ENCODE measurements around the gene POLR1H.
"Not testable (repeated sequence)": the region's sequence is repeated elsewhere in the genome, so short reads cannot be mapped to it uniquely, and the experiment has no call there.

Gene POLR1H, protein sequence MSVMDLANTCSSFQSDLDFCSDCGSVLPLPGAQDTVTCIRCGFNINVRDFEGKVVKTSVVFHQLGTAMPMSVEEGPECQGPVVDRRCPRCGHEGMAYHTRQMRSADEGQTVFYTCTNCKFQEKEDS

DNA sequence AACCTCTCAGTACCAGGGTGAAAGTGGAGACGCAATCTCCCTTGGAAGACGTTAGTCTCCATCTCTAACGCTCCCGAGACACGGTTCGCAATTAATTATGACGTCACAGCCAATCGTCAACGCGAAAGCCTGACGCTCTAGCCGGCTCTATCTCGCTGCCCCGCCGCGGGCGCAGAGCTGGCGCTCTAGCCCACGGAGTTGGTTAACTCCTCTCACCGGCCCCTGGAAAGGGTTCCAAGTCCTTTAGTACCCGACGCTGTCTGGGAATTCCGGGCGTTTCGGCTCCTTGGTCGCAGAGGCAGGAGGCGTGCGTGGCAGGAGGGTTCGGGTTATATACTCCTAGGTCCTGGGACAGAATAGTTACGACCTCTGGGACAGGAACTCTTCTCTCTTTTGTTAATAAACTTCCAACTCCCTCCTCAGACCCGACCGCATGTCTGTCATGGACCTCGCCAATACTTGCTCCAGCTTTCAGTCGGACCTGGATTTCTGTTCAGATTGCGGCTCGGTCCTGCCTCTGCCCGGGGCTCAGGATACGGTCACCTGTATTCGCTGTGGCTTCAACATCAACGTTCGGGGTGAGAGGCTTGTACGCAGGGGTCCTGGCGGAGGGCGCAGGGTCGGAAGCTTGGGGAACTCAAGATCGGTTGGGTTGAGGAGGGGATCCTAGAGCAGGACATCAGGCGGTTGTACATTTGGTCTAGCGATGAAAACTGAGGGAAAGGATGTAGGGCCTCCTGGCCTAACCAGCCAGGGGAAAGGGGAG is at the start of gene POLR1H:
POLR1H (plus strand) TSS at position 174 of the 766 bp plus-strand sequence; CDS start at position 434, 260 bp downstream.
- DNase-seq, result peak; percentile 38 to 96 (median 86)

DNA sequence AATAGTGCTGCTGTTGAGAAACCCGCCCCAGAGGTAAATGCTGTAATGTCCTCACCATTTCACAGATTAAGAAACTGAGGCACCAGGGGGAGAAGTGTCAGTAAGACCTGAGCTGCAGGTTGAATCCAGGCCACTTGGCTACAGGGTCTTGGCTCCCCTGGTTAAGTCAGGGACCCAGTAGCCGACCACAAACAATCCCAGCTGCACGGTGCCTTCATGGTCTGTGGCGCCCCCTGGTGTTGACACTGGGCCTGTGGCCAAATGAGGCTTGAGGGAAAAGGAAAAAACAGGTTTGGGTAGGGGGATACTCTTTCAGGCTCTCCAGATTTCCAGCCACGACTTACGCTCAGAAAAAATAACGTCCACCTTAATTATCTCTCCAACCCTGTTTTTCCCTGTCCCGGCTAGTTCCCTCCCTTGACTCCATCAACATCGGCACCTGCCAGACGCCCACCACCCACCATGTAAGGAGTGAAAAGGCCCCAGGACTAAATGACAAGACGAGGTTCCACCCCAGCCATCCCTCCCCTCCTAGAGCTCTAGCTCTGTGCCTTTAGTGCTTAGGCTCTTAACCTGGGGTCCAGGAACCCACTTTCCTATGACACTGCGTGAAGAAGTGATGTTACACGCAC is 47.7 kb upstream of the POLR1H start:
- DNase-seq, result peak in 12 of 56 donors; percentile 2 to 31 (median 14)

DNA sequence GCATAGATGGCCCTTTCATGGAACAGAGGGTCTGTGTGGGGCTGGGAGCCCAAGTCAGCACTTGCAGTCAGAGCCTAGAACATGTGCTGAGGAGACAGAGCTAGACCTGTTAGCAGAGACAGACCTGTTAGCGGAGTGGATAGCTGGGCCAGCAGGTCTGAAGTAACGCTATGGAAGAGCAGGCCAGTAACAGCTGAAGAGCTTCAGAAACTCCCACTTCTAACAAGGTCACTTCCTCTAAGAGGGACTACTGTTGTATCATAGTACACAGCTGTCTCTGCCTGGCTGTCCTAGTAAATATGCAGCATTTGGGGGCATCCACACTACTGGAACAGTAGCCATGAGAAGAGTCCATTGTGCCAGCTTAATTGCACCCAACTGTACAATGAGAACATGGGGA is 41.2 kb upstream of the POLR1H start:
- DNase-seq, result no peak

DNA sequence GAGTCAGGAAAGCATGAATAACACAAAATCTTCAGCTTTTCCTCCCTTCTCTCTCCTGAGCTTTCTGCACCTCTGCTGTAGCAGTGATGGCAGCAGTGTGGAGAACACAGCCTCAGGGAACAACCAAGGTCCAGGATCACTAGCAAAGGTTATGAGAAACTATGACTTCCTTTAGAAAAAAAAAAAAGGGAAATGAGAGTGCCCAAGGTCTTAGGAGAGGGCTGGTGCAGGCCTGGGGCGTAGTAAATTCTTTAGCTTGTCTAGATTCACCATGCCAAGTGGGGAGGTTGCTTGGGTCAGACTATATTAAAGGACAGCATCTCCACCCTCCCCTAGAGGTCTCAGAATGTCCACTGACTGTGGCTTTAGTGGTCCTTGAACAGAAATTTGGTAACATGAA is 40.4 kb upstream of the POLR1H start:
- DNase-seq, result no peak

DNA sequence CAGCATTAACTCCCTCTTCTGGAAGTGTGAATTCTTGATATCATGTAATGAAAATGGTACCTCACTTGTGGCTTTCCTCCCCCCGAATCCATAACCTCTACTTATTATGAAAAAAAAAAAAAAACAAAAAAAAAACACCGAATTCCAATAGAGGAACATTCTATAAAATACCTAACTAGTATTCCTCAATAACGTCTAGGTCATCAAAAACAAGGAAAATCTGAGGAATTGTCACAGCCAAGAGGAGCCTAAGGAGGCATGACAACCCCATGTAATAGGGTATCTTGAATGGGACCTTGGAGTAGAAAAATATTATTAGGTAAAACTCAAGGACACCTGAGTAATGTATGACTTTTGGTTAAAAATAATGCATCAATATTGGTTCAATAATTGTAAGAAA is 38.9 kb upstream of the POLR1H start:
- DNase-seq, result no peak

DNA sequence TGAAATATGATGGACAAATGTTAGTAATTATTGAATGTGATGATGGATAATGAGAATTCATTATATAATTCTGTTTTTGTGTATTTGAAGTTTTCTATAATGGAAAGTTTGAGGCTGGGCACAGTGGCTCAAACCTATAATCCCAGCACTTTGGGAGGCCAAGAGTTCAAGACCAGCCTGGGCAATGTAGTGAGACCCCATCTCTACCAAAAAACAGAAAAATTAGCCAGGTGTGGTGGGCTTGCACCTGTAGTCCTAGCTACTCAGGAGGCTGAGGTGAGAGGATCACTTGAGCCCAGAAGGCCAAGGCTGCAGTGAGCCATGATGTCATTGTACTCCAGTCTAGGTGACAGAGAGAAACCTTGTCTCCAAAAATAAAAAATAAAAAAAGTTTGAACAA is 38.4 kb upstream of the POLR1H start:
- not testable (repeated sequence) for DNase-seq

DNA sequence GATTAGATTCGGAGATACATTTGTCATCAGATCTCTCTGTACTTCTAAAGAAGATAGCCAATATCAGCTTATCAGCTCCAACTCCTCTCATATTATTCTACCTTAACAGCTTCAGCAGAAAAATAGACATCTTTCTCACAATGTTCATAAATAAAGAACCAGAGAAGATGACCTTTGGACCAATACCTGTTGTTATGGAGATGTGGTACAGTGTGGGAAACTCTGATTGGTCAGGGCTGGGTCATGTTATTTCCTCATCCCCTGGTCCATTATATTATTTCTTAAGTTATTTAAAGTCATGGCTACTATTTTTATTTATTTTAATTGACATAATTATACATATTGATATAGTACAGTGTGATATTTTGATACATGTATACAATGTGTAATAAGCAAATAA is 35.9 kb upstream of the POLR1H start:
- DNase-seq, result no peak

DNA sequence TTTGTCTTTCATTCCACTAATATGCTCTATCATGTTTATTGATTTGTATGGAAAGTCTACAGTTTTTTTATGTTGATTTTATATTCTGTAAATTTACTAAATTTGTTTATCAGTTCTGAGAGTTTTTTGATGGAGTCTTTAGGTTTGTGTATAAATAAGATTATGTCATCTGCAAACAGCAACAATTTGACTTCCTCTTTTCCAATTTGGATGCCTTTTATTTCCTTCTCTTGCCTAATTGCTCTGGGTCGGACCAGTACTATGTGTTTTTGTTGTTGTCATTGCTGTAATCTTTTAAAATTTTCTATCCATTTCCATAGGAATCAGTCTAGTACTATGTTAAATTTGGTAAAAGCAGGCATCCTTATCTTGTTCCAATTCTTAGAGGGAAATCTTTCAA is 31.5 kb upstream of the POLR1H start:
- no peak for DNase-seq

DNA sequence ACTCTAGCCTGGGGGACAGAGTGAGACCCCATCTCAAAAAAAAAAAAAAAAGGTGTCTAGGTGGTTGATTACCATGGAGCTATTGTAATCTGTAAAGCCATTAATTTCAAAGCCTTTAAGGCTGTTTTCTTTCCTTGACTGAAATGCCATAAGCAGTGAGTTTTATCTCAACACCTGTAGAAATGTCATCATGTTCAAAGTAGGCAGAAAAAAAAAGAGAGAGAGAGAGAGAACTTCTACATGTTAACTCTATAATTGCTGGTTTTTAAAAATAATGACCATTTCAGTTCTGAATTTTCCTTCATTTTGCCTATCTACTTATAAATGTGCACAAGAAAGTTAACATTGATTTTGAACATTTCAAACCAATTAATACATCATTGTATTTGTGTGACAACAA is 29.7 kb upstream of the POLR1H start:
- DNase-seq, result no peak

DNA sequence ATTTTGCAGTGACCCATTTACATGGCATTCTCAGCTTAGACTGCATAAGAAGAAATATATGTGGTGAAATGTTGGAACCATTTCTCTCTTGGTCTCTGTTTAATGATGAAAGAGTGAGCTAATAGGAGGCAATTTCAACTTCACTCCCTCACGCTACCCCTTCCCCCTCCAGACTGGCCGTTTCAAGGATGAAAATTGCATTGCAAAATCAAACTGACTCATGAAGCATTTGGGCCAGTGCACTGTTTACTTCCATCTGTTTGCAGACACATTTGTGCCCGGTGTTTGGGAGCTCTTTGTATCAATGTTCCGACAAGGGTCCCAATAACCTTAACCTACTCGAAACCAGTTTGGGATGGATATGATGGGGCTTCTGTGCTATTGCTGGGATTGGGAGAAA is 27.6 kb upstream of the POLR1H start:
- not testable (repeated sequence) for DNase-seq

DNA sequence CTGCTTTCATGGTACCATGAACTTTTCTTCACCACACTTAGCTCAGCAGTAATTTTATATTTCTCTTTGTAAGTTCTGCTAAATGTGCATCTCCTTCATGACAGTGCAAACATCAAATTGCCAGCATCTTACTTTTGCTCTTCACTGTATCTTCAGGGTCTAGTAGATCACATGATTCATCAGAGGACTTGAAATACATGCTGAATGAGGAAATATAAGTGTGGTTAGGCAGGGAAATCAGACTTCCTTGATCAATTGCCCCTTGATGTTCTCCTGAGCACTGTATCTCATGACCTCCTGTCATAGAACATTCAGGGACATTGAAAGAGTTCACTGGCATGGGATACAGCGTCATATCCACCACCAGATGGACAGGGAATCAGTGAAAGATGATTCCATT is 25.3 kb upstream of the POLR1H start:
- no peak for DNase-seq

DNA sequence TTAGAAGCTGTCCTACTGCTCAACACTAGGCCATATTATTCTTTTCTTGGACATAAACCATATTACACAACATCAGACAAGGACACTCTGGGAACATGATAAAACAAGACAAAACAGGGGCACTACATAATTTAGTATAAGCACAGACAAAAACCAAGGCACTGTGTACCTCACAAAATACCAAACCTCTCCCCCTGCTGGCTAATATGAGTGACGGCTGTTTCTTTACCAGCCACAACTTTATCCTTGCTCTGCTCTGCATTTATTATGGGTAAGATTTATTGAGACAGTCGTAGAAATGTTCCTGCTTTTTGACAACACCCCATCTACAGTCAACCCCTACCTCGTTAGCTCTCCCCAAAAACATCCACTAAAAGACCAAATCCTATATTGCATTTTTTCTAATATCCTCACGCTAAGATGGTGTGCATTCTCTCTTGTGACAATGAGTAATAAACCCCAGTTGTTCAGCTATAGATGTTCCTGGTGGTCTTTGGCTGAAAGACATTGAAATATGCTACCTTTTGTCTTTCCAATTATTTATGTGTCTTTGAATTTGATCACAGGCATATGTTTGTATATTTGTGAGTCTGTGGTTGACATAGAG is 23.8 kb upstream of the POLR1H start:
- no peak for DNase-seq

DNA sequence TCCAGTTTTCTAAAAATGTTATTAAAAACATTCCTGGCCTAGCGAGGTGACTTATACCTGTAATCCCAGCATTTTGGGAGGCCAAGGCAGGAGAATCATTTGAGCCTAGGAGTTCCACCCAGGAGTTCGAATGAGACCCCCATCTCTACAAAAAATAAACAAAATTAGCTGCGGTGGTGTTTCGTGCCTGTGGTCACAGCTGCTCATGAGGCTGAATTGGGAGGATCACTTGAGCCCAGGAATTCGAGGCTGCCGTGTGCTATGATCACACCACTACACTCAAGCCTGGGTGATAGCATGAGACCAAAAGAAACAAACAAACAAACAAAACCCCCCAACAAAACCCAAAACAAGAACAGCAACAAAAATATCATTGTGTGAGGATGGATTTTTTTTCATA is 19.8 kb upstream of the POLR1H start:
- no peak for DNase-seq

DNA sequence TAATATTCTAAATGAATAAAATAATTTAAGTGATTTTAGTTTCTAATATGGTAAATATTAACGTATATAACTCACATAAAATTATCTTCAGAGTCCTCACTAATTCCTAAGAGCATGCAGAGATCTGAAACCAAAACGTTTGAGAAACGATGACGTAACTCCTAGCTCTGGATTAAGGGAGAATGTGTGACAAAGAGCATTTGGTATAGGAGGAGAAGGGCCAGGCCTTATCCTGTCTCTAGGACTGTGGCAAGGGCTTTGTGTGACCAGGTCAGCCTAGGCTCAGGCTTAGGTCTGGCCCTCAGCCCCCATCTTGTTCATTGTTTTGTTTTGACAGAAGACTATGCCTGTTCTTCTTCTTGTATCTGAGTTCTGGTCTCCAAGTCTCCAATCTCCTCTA is 19.2 kb upstream of the POLR1H start:
- no peak for DNase-seq

DNA sequence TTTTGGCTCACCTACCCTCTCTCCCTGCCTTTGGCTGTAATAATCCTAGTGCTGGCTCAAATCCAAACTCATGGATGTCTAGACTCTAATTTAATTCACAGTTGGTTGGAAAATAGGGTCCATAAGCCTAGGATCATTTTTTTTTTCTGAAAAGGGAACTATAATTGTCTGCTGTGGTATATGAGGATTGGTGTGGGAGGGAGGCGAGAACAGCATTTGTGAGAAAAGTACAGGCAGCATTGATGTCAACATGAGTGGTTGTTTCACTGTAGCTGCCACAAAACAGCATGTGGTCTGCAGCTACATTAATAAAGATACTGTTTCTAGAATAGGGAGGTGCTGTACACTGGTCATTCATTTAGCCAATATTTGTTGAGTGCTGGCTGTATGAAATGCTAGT is 18.6 kb upstream of the POLR1H start:
- no peak for DNase-seq

DNA sequence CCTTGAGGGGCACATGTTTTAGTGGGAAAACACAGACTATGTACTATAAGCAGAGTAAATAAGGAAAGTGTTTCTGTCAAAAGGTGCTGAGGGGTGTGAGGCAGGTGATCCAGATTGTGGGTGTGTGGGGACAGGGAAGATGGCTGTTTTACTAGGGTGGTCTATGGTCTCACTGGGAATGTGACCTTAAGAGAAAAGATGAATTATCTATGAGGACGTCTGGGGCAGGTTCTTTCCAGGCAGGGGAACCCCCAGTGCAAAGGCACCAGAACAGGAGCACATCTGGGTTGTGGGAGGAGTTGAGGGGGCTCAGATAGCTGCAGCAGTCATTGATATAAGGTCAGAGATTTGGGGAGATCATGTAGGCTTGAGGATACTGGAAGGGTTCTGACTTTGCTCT is 18.2 kb upstream of the POLR1H start:
- DNase-seq, result no peak

DNA sequence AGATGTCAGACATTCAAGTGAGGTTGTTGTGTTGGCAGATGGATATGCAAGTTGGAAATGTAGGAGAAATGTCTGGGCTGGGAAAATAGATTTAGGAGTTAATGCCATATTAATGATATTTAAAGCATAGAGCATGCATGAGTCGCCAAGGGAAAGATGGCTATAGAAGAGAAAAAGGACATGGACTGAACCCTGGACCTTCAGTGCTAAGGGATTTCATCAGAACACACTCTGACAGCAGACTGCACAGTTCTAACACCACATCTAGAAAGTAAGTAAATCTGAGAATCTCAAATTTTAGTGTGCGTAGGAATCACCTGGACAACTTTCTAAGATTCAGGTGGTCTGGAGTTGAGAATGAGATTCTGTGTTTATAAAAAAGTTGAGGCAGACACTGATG is 17.3 kb upstream of the POLR1H start:
- DNase-seq, result no peak

DNA sequence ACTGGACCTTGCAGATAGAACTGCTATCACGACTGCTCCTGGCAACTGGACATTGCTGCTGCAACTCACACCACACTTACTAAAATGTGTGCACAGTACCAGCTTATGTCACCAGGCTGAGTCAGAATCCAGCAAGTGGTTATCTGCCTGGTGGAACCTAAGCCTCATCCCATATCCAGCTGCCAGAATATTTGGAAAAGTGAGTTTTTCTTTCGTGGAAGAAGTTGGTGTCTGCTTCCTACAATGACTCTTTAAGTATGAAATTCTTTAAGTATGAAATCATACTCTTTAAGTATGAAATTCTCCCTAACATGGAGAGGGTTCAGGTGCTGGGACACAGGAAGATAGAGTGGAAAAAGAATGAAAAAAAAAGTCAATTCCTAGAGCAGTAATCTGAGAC is 16.4 kb upstream of the POLR1H start:
- no peak for DNase-seq

DNA sequence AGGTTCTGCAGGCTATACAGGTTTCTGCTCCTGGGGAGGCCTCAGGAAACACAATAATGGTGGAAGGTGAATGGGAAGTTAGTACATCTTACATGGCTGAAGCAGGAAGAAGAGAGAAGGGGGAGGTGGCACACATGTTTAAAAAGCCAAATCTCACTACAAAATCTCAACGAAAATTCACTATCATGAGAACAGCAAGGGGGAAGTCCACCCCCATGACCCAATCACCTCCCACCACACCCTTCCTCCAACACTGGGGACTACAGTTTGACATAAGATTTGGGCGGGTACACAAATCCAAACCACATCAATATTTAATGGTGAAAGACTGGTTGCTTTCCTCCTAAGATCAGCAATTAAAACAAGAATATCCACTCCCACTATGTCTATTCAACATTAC is 13.8 kb upstream of the POLR1H start:
- DNase-seq, result no peak

DNA sequence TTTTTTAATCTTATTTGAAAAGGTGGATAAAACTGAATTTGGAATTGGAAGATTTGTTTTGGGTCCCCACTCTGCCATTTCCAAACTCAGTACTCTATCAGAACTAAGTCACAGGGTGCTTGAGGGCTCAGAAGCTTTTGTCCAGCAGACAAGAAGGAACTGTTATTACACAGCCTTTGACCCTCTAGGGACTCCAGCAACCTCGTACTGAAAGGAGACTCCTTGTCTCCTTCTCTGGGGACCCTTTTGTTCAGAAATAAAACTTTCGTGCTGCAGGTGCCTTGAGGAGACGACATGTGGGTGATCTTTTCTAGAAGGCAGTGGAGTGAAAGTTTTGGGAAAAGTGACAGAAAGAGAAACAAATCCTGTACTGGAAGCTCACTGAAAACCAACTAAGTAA is 7.4 kb upstream of the POLR1H start:
- DNase-seq, result no peak

DNA sequence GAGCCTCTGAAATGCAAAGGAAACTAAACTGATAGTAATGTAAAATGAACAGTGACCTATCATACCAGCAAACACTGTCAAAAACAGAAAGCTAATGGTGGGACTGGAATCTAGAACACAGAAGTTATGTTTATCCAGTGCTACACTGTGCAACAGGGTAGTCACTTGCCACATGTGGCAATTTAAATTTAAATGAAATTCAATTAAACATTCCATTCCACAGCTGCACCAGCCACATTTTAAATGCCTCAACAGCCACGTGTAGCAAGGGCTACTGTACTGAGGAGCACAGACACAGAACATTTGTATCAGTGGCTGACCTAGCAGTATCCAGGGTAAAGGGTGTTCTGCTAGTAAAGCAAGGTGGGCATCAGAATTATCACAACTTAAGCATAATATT is 5.6 kb upstream of the POLR1H start:
- no peak for DNase-seq

DNA sequence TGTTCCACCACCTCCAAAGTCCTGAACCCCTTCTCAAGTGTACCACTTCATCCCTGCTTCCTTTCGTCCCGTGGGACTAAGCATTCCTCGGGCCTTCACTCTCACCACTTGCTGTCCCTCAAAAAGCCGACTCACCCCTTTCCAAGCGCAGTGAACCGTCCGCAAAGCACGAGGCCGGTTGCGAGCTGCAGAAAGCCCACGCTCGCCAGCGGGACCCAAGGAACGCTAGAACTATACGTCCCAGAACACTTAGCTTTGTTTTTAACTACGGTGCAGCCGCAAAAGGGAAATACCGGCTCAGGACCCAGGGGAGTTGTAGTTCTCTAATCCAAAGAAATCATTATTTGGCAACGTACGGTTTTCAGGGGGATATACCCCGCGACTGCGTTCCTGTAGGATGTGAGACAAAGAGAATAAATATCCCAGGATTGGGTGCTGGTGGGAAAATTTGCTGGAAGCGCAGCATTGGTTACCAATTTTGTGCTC is 416 bp upstream of the POLR1H start:
- peak in 20 of 56 donors; percentile 13 to 78 (median 46) for DNase-seq

Measured in nucleus accumbens (tissue), 56 donors.